HCT116 (cell line): Measurements from ENCODE around the gene ZFAND5. TPM values are rescaled to one million over a fixed set of nuclear protein-coding genes. Genes with fewer than 3 reads are reported as not detected.

Source experiments
- ATAC-seq: fragments of 200-7000 bp; cut with Tn5 transposase; 2 replicates; pipeline ENCODE4 v1.9.1; 2020; ENCODE audit warnings: mild to moderate bottlenecking, moderate library complexity
- BruUV-seq: library from RNA; stranded (reverse); fragments of 400-500 nt; replicated peaks from 2 replicates; lab custom pipeline; 2021; lab: Mats Ljungman, UMichigan
- CTCF ChIA-PET: fragments of 300-600 bp; sonication (Branson Sonifier 250); formaldehyde crosslinking; loops from one replicate; lab custom pipeline; 2021; ENCODE audit warnings: antibody characterized with exemption; lab: Charles Lee
- POLR2A ChIA-PET: fragments of 300-600, 350-600 bp; sonication (Branson Sonifier 250); formaldehyde crosslinking; loops from one replicate; lab custom pipeline; 2021; ENCODE audit warnings: antibody characterized with exemption; lab: Charles Lee
- RAD21 ChIA-PET, 2 experiments: fragments of 300-600 bp; sonication (Branson Sonifier 250); formaldehyde crosslinking; loops; one replicate each; lab custom pipeline; 2023; ENCODE audit warnings: low total read pairs in 2 of 2; ENCODE audit not compliant: uncharacterized antibody in 2 of 2, unreplicated experiment in 2 of 2, low non-redundant PET in 1 of 2; lab: Charles Lee
- DNase-seq: peaks from one replicate; pipeline ENCODE4 v3.0.0-alpha.2; 2010; ENCODE audit warnings: low read depth, low spot score
- H2AFZ ChIP-seq: fragments of 200-600 bp; shearing (Covaris generic), sonication (generic); 2 replicates; pipeline ENCODE4 v1.6.1; 2017; ENCODE audit warnings: low read depth, mixed run types, mixed read lengths, antibody characterized with exemption, low read length; ENCODE audit not compliant: poor library complexity, severe bottlenecking
- H3K27ac ChIP-seq: 2 replicates; pipeline ENCODE4 v1.5.1; 2012; ENCODE audit warnings: low read depth, low read length
- H3K27me3 ChIP-seq: fragments of 200-600 bp; sonication (generic); 2 replicates; pipeline ENCODE4 v1.6.1; 2016; ENCODE audit warnings: mixed run types, low read length, mixed read lengths; ENCODE audit not compliant: insufficient read depth
- H3K36me3 ChIP-seq, 2 experiments: fragments of 200-500 bp in 1 of 2; fragments of 200-600 bp in 1 of 2; sonication (Bioruptor generic) in 1 of 2; sonication (generic) in 1 of 2; 2 replicates each; pipeline versions ENCODE4 v1.5.1 to v1.6.1; 2014 to 2016; ENCODE audit warnings: low read length in 2 of 2, inconsistent platforms in 1 of 2, mixed read lengths in 1 of 2, mixed run types in 1 of 2; ENCODE audit not compliant: insufficient read depth in 2 of 2, control insufficient read depth in 1 of 2
- H3K4me1 ChIP-seq, 2 experiments: fragments of 200-600 bp in 1 of 2; sonication (generic) in 1 of 2; 2 replicates each; pipeline versions ENCODE4 v1.5.1 to v1.6.1; 2012 to 2017; ENCODE audit warnings: low read length in 2 of 2, inconsistent platforms in 1 of 2, mild to moderate bottlenecking in 1 of 2, mixed read lengths in 1 of 2, mixed run types in 1 of 2, moderate library complexity in 1 of 2; ENCODE audit not compliant: insufficient read depth in 2 of 2, control insufficient read depth in 1 of 2
- H3K4me2 ChIP-seq: fragments of 200-600 bp; sonication (generic); 2 replicates; pipeline ENCODE4 v1.6.1; 2017; ENCODE audit warnings: mixed run types, low read length, mixed read lengths
- H3K4me3 ChIP-seq, 2 experiments: fragments of 200-600 bp in 1 of 2; sonication (generic) in 1 of 2; replicated peaks in 1 of 2; 2 replicates each; pipeline ENCODE4 v1.5.1; 2011 to 2016; ENCODE audit warnings: low read length in 2 of 2, control low read depth in 1 of 2, low read depth in 1 of 2, mild to moderate bottlenecking in 1 of 2, mixed read lengths in 1 of 2, mixed run types in 1 of 2
- H3K79me2 ChIP-seq: fragments of 200-600 bp; sonication (generic); 2 replicates; pipeline ENCODE4 v1.6.1; 2017; ENCODE audit warnings: mild to moderate bottlenecking, mixed run types, low read length, moderate library complexity, mixed read lengths; ENCODE audit not compliant: insufficient read depth
- H3K9ac ChIP-seq: fragments of 200-600 bp; sonication (generic); 2 replicates; pipeline ENCODE4 v1.6.1; 2016; ENCODE audit warnings: low read length, mixed read lengths
- H3K9me2 ChIP-seq: fragments of 200-600 bp; sonication (generic), shearing (Covaris generic); 2 replicates; pipeline ENCODE4 v1.6.1; 2017; ENCODE audit warnings: mixed run types, mild to moderate bottlenecking, moderate library complexity; ENCODE audit not compliant: insufficient read depth
- H3K9me3 ChIP-seq, 2 experiments: fragments of 200-500 bp in 1 of 2; fragments of 200-600 bp in 1 of 2; sonication (Bioruptor generic) in 1 of 2; sonication (generic) in 1 of 2; 2 replicates each; pipeline ENCODE4 v1.6.1; 2014 to 2017; ENCODE audit warnings: low read length in 2 of 2, mixed read lengths in 2 of 2, inconsistent platforms in 1 of 2, low read depth in 1 of 2, mild to moderate bottlenecking in 1 of 2, mixed run types in 1 of 2, moderate library complexity in 1 of 2; ENCODE audit not compliant: control insufficient read depth in 1 of 2, insufficient read depth in 1 of 2
- H4K20me1 ChIP-seq: fragments of 200-600 bp; sonication (generic), shearing (Covaris generic); 2 replicates; pipeline ENCODE4 v1.6.1; 2017; ENCODE audit warnings: mixed run types, mild to moderate bottlenecking, moderate library complexity; ENCODE audit not compliant: insufficient read depth
- CEBPB ChIP-seq: IDR thresholded peaks from 2 replicates; pipeline ENCODE4 v1.6.1; 2012; ENCODE audit warnings: low read depth
- EGR1 ChIP-seq: IDR thresholded peaks from 2 replicates; pipeline ENCODE4 v1.6.1; 2012; ENCODE audit warnings: low read depth
- ELF1 ChIP-seq: IDR thresholded peaks from 2 replicates; pipeline ENCODE4 v1.6.1; 2012; ENCODE audit warnings: low read depth, borderline replicate concordance
- EZH2 ChIP-seq: fragments of 200-600 bp; sonication (generic); IDR thresholded peaks from 2 replicates; pipeline ENCODE4 v1.6.1; 2017; ENCODE audit warnings: antibody characterized with exemption, mixed run types
- EZH2phosphoT487 ChIP-seq: fragments of 200-600 bp; IDR thresholded peaks from 2 replicates; pipeline ENCODE4 v1.6.1; 2018; ENCODE audit warnings: antibody characterized with exemption, borderline replicate concordance
- MAX ChIP-seq: IDR thresholded peaks from 2 replicates; pipeline ENCODE4 v1.6.1; 2012
- POLR2AphosphoS5 ChIP-seq: IDR thresholded peaks from 2 replicates; pipeline ENCODE4 v1.6.1; 2011; ENCODE audit warnings: mild to moderate bottlenecking, low read depth, low read length, moderate library complexity
- REST ChIP-seq: IDR thresholded peaks from 2 replicates; pipeline ENCODE4 v1.6.1; 2012; ENCODE audit warnings: low read depth
- YY1 ChIP-seq: IDR thresholded peaks from 2 replicates; pipeline ENCODE4 v1.6.1; 2011; ENCODE audit warnings: low read length, low read depth, moderate library complexity, mild to moderate bottlenecking; ENCODE audit not compliant: insufficient replicate concordance; ENCODE audit errors: extremely low read depth
- ZBTB33 ChIP-seq: IDR thresholded peaks from 2 replicates; pipeline ENCODE4 v1.6.1; 2011; ENCODE audit warnings: mild to moderate bottlenecking, low read length, moderate library complexity; ENCODE audit not compliant: insufficient replicate concordance; ENCODE audit errors: extremely low read depth
- intact Hi-C: fragments of 100-400 bp; cut with micrococcal nuclease; formaldehyde crosslinking; loops from 2 replicates; pipeline ENCODE4 v1.10.0; 2022
- total RNA-seq: library from RNA; stranded (reverse); gene quantifications from one replicate; pipeline ENCODE4 v1.2.1, GENCODE V29; 2021; ENCODE audit not compliant: unreplicated experiment

The ZFAND5 gene
- total RNA-seq, 1 experiment from 2014 or later = 128 TPM

GRCh38 chr9:72396247-72397091 is 31.5 kb upstream of the ZFAND5 start:
- H2AFZ ChIP-seq = peak overlapping the region; percentile 80
- no peak for ATAC-seq

More at GRCh38 chr9:72396247-72397091, 31.5 kb upstream of the ZFAND5 start:
- BruUV-seq = no TSS peak
- DNase-seq = no peak
- Histone ChIP-seq H3K27me3 (no peaks in the 10 kb centered on the region), H3K9me2 (no peaks in the 10 kb centered on the region), H4K20me1 (no peaks in the 10 kb centered on the region), H3K36me3 (no peaks in the 10 kb centered on the region), H3K79me2 (no peaks in the 10 kb centered on the region), H3K27ac (no peak overlapping the region), H3K9me3 (no peaks in the 10 kb centered on the region)
- intact Hi-C loops = no loop called here
- ChIA-PET POLR2A (no interaction called here), RAD21 (no interaction called here)
- TF ChIP-seq POLR2AphosphoS5 (no peak), ZBTB33 (no peak), YY1 (no peak), REST (no peak), EGR1 (no peak), ELF1 (no peak), MAX (no peak), CEBPB (no peak), EZH2phosphoT487 (no peak), EZH2 (no peak)
- TF ChIP-seq, all 23 proteins: peak for 0
- Histone ChIP-seq H3K4me1 (peaks cover 7 to 9% of the 10 kb centered on the region in 2 experiments; a peak in 2 of 4 replicates), H3K4me2 (no peak overlapping the region), H3K9ac (no peak overlapping the region), H3K4me3 (no peak overlapping the region)
- CTCF ChIA-PET = no interaction called here
